Neural progenitor cell (in vitro differentiated cells): Measurements from ENCODE around the gene SLCO3A1. TPM values are rescaled to one million over a fixed set of nuclear protein-coding genes. Genes with fewer than 3 reads are reported as not detected.

ENCODE experiments used
- DNase-seq: peaks from one replicate; pipeline ENCODE4 v3.0.0-alpha.2; 2016; ENCODE audit warnings: low spot score
- H2AFZ ChIP-seq: fragments of 200-600 bp; sonication (generic); replicated peaks from 2 replicates; pipeline ENCODE4 v1.6.1; 2016; ENCODE audit warnings: antibody characterized with exemption
- H3F3A ChIP-seq: fragments of 200-600 bp; sonication (generic); 2 replicates; pipeline ENCODE4 v1.6.1; 2016; ENCODE audit warnings: antibody characterized with exemption, low read depth
- H3K27ac ChIP-seq: fragments of 200-600 bp; sonication (generic); 2 replicates; pipeline ENCODE4 v1.5.1; 2016; ENCODE audit warnings: mild to moderate bottlenecking
- H3K27me3 ChIP-seq: fragments of 200-600 bp; sonication (generic); 2 replicates; pipeline ENCODE4 v1.6.1; 2016; ENCODE audit warnings: mild to moderate bottlenecking, moderate library complexity
- H3K36me3 ChIP-seq: fragments of 200-600 bp; sonication (generic); 2 replicates; pipeline ENCODE4 v1.5.1; 2016
- H3K4me1 ChIP-seq: fragments of 200-600 bp; sonication (generic); 2 replicates; pipeline ENCODE4 v1.6.1; 2016; ENCODE audit warnings: mixed run types
- H3K4me2 ChIP-seq: fragments of 200-600 bp; sonication (generic); 2 replicates; pipeline ENCODE4 v1.6.1; 2016
- H3K4me3 ChIP-seq: fragments of 200-600 bp; sonication (generic); 2 replicates; pipeline ENCODE4 v1.5.1; 2016
- H3K79me2 ChIP-seq: fragments of 200-600 bp; sonication (generic); 2 replicates; pipeline ENCODE4 v1.6.1; 2016; ENCODE audit warnings: low read depth
- H3K9ac ChIP-seq: fragments of 200-600 bp; sonication (generic); 2 replicates; pipeline ENCODE4 v1.6.1; 2016
- H3K9me3 ChIP-seq: fragments of 200-600 bp; sonication (generic); 2 replicates; pipeline ENCODE4 v1.5.1; 2016; ENCODE audit warnings: low read depth
- H4K20me1 ChIP-seq: fragments of 200-600 bp; sonication (generic); 2 replicates; pipeline ENCODE4 v1.6.1; 2016; ENCODE audit warnings: low read depth
- H3K27ac Mint-ChIP-seq: 3 replicates; pipeline ENCODE4 v1.8.0; 2021; ENCODE audit warnings: mixed read lengths
- H3K27me3 Mint-ChIP-seq: 2 replicates; pipeline ENCODE4 v1.8.0; 2022; ENCODE audit warnings: low read depth, mild to moderate bottlenecking, inconsistent platforms, moderate library complexity, mixed read lengths; ENCODE audit not compliant: insufficient read depth
- H3K36me3 Mint-ChIP-seq: 3 replicates; pipeline ENCODE4 v1.8.0; 2021; ENCODE audit warnings: mixed read lengths
- H3K4me1 Mint-ChIP-seq: 3 replicates; pipeline ENCODE4 v1.8.0; 2021; ENCODE audit warnings: mixed read lengths
- H3K4me3 Mint-ChIP-seq: 3 replicates; pipeline ENCODE4 v1.8.0; 2021; ENCODE audit warnings: mild to moderate bottlenecking, moderate library complexity, mixed read lengths
- H3K9me3 Mint-ChIP-seq: 3 replicates; pipeline ENCODE4 v1.8.0; 2020; ENCODE audit warnings: mixed read lengths
- EZH2 ChIP-seq: fragments of 200-600 bp; sonication (generic); IDR thresholded peaks from 2 replicates; pipeline ENCODE4 v1.6.1; 2017; ENCODE audit warnings: antibody characterized with exemption, mild to moderate bottlenecking, moderate library complexity
- EZH2phosphoT487 ChIP-seq: fragments of 200-600 bp; sonication (generic); IDR thresholded peaks from 2 replicates; pipeline ENCODE4 v1.6.1; 2017; ENCODE audit warnings: antibody characterized with exemption
- total RNA-seq: library from RNA; depleted of rRNA; stranded (reverse); fragments of >200 nt; gene quantifications from 2 replicates; pipeline ENCODE4 v1.2.3, GENCODE V29; 2015; ENCODE audit warnings: low replicate concordance
- TF ChIP-seq, protein P1 (sequence below): fragments of 200-600 bp; sonication (generic); IDR thresholded peaks from 2 replicates; pipeline ENCODE4 v1.5.1; 2017; ENCODE audit warnings: antibody characterized with exemption, mild to moderate bottlenecking

Gene SLCO3A1
- total RNA-seq, 1 donor from 2014 or later = 6.6 TPM

DNA sequence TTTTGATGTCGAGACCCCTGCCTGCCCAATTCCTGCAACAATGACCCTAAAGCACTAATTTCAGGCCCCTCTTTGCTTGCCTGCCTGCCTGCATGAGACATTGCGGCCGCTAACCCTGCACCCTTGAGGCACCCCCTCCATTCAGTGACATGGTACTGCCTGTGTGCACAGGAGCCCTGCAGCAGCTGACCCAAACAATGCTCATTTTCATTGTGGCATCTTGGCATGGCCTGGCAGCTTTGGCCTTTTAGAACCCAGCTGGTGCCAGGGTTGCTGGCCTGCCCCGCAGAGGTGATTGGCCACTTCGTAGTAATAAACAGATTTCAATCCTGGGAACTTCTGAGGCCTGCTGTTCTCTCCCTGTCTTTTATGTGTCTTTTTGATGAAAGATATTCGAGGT, 33.8 kb downstream of the SLCO3A1 start:
- Histone ChIP-seq H3K4me2 (no peak overlapping the region), H3K79me2 (no peaks in the 10 kb centered on the region), H3K9ac (no peak overlapping the region), H3K27me3 (no peaks in the 10 kb centered on the region), H3K4me1 (peaks cover 4% of the 10 kb centered on the region), H4K20me1 (no peaks in the 10 kb centered on the region), H2AFZ (no peak overlapping the region), H3K9me3 (no peaks in the 10 kb centered on the region), H3K4me3 (no peak overlapping the region), H3K27ac (no peak overlapping the region), H3F3A (no peaks in the 10 kb centered on the region), H3K36me3 (no peaks in the 10 kb centered on the region)
- TF ChIP-seq EZH2phosphoT487 (no peak), EZH2 (no peak)
- TF ChIP-seq, protein P1, sequence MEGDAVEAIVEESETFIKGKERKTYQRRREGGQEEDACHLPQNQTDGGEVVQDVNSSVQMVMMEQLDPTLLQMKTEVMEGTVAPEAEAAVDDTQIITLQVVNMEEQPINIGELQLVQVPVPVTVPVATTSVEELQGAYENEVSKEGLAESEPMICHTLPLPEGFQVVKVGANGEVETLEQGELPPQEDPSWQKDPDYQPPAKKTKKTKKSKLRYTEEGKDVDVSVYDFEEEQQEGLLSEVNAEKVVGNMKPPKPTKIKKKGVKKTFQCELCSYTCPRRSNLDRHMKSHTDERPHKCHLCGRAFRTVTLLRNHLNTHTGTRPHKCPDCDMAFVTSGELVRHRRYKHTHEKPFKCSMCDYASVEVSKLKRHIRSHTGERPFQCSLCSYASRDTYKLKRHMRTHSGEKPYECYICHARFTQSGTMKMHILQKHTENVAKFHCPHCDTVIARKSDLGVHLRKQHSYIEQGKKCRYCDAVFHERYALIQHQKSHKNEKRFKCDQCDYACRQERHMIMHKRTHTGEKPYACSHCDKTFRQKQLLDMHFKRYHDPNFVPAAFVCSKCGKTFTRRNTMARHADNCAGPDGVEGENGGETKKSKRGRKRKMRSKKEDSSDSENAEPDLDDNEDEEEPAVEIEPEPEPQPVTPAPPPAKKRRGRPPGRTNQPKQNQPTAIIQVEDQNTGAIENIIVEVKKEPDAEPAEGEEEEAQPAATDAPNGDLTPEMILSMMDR = no peak
- Mint-ChIP-seq H3K27ac (no peak overlapping the region), H3K9me3 (no peaks in the 10 kb centered on the region), H3K4me3 (no peak overlapping the region), H3K36me3 (no peaks in the 10 kb centered on the region), H3K4me1 (peaks cover 15% of the 10 kb centered on the region), H3K27me3 (peaks cover 2% of the 10 kb centered on the region)
- DNase-seq = no peak

DNA sequence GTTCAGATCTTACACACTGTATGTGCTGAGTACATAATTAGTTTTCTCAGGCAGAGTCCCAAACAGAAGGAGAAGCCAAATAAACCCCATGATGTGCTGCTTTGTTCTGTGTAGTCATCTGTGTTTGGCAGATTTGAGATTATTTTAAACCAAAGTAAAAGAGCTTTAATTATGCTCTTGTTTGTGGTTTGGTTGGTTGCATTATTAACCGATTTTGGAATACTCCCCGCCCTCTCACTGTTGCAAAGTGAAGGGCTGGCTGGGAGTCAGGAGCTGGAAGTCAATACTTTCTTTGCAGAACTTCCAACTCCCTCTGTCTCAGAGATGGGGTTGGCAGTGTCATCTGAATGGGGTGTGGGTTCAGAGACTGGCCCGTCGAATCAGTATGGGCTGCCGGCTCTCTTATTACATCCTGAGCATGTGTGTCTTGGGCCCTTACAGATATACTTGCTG, 34.4 kb downstream of the SLCO3A1 start:
- DNase-seq = no peak
- Histone ChIP-seq H3K9ac (no peak overlapping the region), H2AFZ (no peak overlapping the region), H3K4me1 (peaks cover 4% of the 10 kb centered on the region), H3K27ac (no peak overlapping the region), H3F3A (no peaks in the 10 kb centered on the region), H3K4me3 (no peak overlapping the region), H3K36me3 (no peaks in the 10 kb centered on the region), H3K27me3 (no peaks in the 10 kb centered on the region), H4K20me1 (no peaks in the 10 kb centered on the region), H3K79me2 (no peaks in the 10 kb centered on the region), H3K9me3 (no peaks in the 10 kb centered on the region), H3K4me2 (no peak overlapping the region)
- H3K36me3 Mint-ChIP-seq = no peaks in the 10 kb centered on the region
- H3K9me3 Mint-ChIP-seq = no peaks in the 10 kb centered on the region
- H3K27me3 Mint-ChIP-seq = peaks cover 2% of the 10 kb centered on the region
- peaks cover 15% of the 10 kb centered on the region for H3K4me1 Mint-ChIP-seq
- no peak overlapping the region for H3K27ac Mint-ChIP-seq
- TF ChIP-seq EZH2phosphoT487 = no peak
- TF ChIP-seq, protein P1 = no peak
- no peak for TF ChIP-seq EZH2
- no peak overlapping the region for H3K4me3 Mint-ChIP-seq

DNA sequence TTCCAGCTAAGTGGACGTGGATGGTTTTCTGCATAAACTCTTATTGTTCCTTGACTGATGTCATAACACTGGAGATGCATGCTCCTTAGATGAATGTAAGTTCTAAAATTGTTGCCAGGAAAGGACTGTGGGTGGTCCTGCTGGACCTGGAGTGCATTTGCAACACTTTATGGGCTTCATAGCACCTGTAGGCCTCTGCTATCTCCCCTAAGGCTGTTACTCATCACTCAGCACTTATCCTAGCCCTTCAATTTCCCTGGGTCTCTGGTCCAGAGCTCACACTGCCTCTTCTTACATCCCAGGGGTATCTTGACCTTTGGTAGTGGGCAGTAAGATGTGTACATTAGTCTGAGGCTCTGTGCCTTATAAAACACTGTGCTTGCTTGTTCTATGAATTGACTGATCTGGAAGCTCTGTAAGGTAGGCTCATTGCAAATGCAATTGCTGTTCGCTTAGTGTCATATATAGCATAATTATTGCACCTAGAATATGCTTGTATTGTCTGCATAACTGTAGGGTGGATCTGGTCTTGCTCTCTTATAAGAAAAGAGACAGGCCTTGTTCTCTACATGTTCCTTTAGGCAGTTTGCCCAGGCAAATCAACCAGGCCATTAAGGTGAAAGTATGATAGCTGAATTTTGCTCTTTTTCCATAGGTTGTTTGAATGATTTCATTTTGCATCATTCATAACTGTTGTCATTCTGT, 35.8 kb downstream of the SLCO3A1 start:
- Histone ChIP-seq H3K27me3 (no peaks in the 10 kb centered on the region), H3F3A (no peaks in the 10 kb centered on the region), H3K4me3 (no peak overlapping the region), H3K4me2 (no peak overlapping the region), H2AFZ (no peak overlapping the region), H3K9me3 (no peaks in the 10 kb centered on the region), H3K27ac (no peak overlapping the region), H3K9ac (no peak overlapping the region), H4K20me1 (no peaks in the 10 kb centered on the region), H3K79me2 (no peaks in the 10 kb centered on the region), H3K36me3 (no peaks in the 10 kb centered on the region), H3K4me1 (peaks cover 4% of the 10 kb centered on the region)
- peaks cover 15% of the 10 kb centered on the region for H3K4me1 Mint-ChIP-seq
- DNase-seq = no peak
- H3K4me3 Mint-ChIP-seq = no peak overlapping the region
- TF ChIP-seq EZH2phosphoT487 = no peak
- TF ChIP-seq, protein P1 = no peak
- TF ChIP-seq EZH2 = no peak
- H3K36me3 Mint-ChIP-seq = peaks cover 1% of the 10 kb centered on the region
- no peaks in the 10 kb centered on the region for H3K27me3 Mint-ChIP-seq
- H3K27ac Mint-ChIP-seq = no peak overlapping the region
- no peaks in the 10 kb centered on the region for H3K9me3 Mint-ChIP-seq
